SU-DHL-6 (cell line): Measurements from ENCODE around the gene FSIP1.

Experiments used
- H2AFZ ChIP-seq: fragments of 200-600 bp; sonication (generic); 2 replicates; pipeline ENCODE4 v1.6.1; 2014; ENCODE audit warnings: low read depth, mild to moderate bottlenecking, moderate library complexity, mixed read lengths, antibody characterized with exemption, low read length; ENCODE audit not compliant: severe bottlenecking
- H3F3A ChIP-seq: fragments of 200-600 bp; shearing (Covaris generic); 2 replicates; pipeline ENCODE4 v1.6.0; 2016; ENCODE audit warnings: antibody characterized with exemption, mild to moderate bottlenecking; ENCODE audit not compliant: insufficient read depth
- H3K27ac ChIP-seq: fragments of 200-600 bp; sonication (generic); 2 replicates; pipeline ENCODE4 v1.5.1; 2016; ENCODE audit warnings: low read depth, mild to moderate bottlenecking, low read length, moderate library complexity, mixed read lengths
- H3K27me3 ChIP-seq: fragments of 200-600 bp; sonication (generic), shearing (Covaris generic); 2 replicates; pipeline ENCODE4 v1.6.0; 2014; ENCODE audit warnings: mild to moderate bottlenecking, low read length
- H3K36me3 ChIP-seq: fragments of 200-600 bp; sonication (generic); 2 replicates; pipeline ENCODE4 v1.6.1; 2014; ENCODE audit warnings: mild to moderate bottlenecking, low read length, mixed read lengths
- H3K4me2 ChIP-seq: fragments of 300-600, 200-600 bp; shearing (Covaris generic), sonication (generic); 2 replicates; pipeline ENCODE4 v1.6.0; 2014; ENCODE audit warnings: low read length, low read depth, mild to moderate bottlenecking; ENCODE audit not compliant: poor library complexity, severe bottlenecking
- H3K4me3 ChIP-seq: fragments of 200-600 bp; sonication (generic); 2 replicates; pipeline ENCODE4 v1.5.1; 2014; ENCODE audit warnings: antibody characterized with exemption, low read length, mild to moderate bottlenecking, mixed read lengths; ENCODE audit not compliant: insufficient read depth, poor library complexity, severe bottlenecking
- H3K79me2 ChIP-seq: fragments of 200-600 bp; sonication (generic); 2 replicates; pipeline ENCODE4 v1.6.1; 2014; ENCODE audit warnings: mild to moderate bottlenecking, low read length, moderate library complexity; ENCODE audit not compliant: insufficient read depth
- H3K9ac ChIP-seq: fragments of 200-600 bp; sonication (generic); 2 replicates; pipeline ENCODE4 v1.7.0; 2014; ENCODE audit warnings: mild to moderate bottlenecking, low read length
- H3K9me2 ChIP-seq: fragments of 200-600 bp; sonication (generic); replicated peaks from 2 replicates; pipeline ENCODE4 v1.6.1; 2014; ENCODE audit warnings: low read length; ENCODE audit not compliant: insufficient read depth
- H3K9me3 ChIP-seq: fragments of 200-600 bp; sonication (generic); 2 replicates; pipeline ENCODE4 v1.6.1; 2014; ENCODE audit warnings: low read length, mixed read lengths; ENCODE audit not compliant: insufficient read depth
- H4K20me1 ChIP-seq: fragments of 200-600 bp; sonication (generic); 2 replicates; pipeline ENCODE4 v1.6.1; 2014; ENCODE audit warnings: low read depth, mild to moderate bottlenecking, antibody characterized with exemption, low read length, moderate library complexity, mixed read lengths
- EZH2phosphoT487 ChIP-seq: fragments of 200-600 bp; sonication (generic), shearing (Covaris generic); conservative IDR thresholded peaks from 2 replicates; pipeline ENCODE4 v1.6.1; 2018; ENCODE audit warnings: mild to moderate bottlenecking, antibody characterized with exemption, low read length, moderate library complexity, mixed read lengths
- TF ChIP-seq, protein P1 (sequence below): fragments of 200-600 bp; sonication (generic); IDR thresholded peaks from one replicate; pipeline ENCODE4 v1.5.1; 2017; ENCODE audit warnings: antibody characterized with exemption, mild to moderate bottlenecking, low read length, moderate library complexity; ENCODE audit not compliant: insufficient read depth, poor library complexity, severe bottlenecking

Gene FSIP1

DNA sequence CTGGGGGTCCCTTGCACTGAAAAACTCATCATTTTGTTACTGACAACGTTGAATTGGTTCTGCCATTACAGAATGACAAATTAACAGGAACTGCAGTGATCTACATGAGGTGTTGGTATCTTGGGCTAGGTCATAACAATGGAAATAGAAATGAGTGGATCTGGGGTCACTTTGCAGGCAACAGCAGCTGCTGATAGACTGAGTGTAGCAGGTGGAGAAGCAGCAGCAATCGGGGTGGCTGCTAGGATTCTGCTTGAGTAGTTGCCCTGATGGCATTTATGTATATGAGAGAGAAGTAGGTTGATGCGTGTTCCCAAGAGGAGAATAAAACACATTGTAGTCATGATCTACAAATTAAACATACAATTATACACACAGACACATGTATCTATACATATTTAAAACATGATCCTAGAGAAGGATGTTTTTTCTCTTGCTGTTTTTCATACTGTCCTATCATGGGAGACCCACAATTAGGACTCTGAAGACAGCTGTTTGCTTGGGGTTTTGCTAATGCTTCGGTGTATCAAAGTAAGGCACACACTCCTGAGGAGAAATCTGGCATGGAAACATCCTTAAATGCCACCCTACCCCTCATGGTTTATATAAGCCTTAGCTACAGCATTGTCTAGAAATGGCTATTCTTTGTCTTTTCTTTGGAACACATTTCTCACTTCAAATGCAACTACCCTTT, 217.5 kb downstream of the FSIP1 start:
- H3K4me2 ChIP-seq = no peak overlapping the region
- no peak overlapping the region for H3K9ac ChIP-seq
- H4K20me1 ChIP-seq = no peaks in the 10 kb centered on the region
- H3K9me3 ChIP-seq = no peaks in the 10 kb centered on the region
- no peak overlapping the region for H3K27ac ChIP-seq
- no peaks in the 10 kb centered on the region for H3K9me2 ChIP-seq
- no peaks in the 10 kb centered on the region for H3K27me3 ChIP-seq
- no peaks in the 10 kb centered on the region for H3K36me3 ChIP-seq
- H3K4me3 ChIP-seq = no peak overlapping the region
- TF ChIP-seq EZH2phosphoT487 = no peak
- TF ChIP-seq, protein P1, sequence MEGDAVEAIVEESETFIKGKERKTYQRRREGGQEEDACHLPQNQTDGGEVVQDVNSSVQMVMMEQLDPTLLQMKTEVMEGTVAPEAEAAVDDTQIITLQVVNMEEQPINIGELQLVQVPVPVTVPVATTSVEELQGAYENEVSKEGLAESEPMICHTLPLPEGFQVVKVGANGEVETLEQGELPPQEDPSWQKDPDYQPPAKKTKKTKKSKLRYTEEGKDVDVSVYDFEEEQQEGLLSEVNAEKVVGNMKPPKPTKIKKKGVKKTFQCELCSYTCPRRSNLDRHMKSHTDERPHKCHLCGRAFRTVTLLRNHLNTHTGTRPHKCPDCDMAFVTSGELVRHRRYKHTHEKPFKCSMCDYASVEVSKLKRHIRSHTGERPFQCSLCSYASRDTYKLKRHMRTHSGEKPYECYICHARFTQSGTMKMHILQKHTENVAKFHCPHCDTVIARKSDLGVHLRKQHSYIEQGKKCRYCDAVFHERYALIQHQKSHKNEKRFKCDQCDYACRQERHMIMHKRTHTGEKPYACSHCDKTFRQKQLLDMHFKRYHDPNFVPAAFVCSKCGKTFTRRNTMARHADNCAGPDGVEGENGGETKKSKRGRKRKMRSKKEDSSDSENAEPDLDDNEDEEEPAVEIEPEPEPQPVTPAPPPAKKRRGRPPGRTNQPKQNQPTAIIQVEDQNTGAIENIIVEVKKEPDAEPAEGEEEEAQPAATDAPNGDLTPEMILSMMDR = no peak
- H3K79me2 ChIP-seq = no peaks in the 10 kb centered on the region
- no peak overlapping the region for H2AFZ ChIP-seq
- H3F3A ChIP-seq = no peaks in the 10 kb centered on the region

DNA sequence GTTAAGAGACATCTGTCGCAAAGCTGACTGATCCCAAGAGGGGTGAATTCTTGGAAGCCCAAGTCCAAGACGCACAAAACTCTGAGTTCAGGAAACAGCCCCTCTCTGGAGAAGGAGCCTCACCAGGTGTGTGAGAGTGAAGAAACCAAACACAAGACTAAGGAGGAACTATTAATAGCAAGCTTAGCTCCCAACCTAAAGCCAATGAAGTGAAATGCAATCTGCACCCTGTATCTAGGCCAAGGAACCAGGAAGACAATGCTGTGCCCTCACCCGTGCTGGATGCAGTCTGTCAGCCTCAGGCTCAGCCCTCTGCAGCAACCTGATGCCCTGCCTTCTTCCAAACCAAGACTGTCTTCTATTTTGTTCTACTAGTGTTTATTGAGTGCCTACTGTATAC, 224.2 kb downstream of the FSIP1 start:
- Histone ChIP-seq H3K9me3 (no peaks in the 10 kb centered on the region), H3K4me3 (no peak overlapping the region), H3K27ac (no peak overlapping the region), H3F3A (no peaks in the 10 kb centered on the region), H3K4me2 (no peak overlapping the region), H3K36me3 (no peaks in the 10 kb centered on the region), H2AFZ (no peak overlapping the region), H4K20me1 (no peaks in the 10 kb centered on the region), H3K9me2 (no peaks in the 10 kb centered on the region), H3K9ac (no peak overlapping the region), H3K27me3 (no peaks in the 10 kb centered on the region), H3K79me2 (no peaks in the 10 kb centered on the region)
- TF ChIP-seq EZH2phosphoT487 = no peak
- TF ChIP-seq, protein P1 = no peak

DNA sequence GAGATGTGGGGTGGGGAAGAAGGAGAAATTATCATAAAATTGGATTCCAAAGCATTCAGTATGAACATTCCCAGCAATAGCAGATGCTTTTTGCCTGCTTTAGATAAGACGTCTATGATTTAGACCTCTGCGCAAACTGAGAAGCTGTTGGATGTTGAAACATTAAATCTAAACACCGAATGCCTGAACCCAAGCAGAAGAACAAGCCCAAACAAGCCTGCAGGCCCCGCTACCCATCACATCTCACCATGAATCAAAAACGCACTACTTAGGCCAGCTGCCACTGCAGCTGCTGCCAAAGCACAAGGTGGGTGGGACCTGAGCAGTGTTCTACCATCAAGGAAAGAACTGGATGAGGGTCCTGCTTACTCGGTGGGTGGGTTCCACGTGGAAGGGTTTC, 226.2 kb downstream of the FSIP1 start:
- Histone ChIP-seq H4K20me1 (no peaks in the 10 kb centered on the region), H3K27me3 (no peaks in the 10 kb centered on the region), H2AFZ (no peak overlapping the region), H3K9me2 (no peaks in the 10 kb centered on the region), H3K9me3 (no peaks in the 10 kb centered on the region), H3K79me2 (no peaks in the 10 kb centered on the region), H3K27ac (no peak overlapping the region), H3F3A (no peaks in the 10 kb centered on the region), H3K4me2 (no peak overlapping the region), H3K4me3 (no peak overlapping the region), H3K9ac (no peak overlapping the region), H3K36me3 (no peaks in the 10 kb centered on the region)
- TF ChIP-seq EZH2phosphoT487 = no peak
- TF ChIP-seq, protein P1 = no peak
